Measurements from ENCODE around the gene FRMD4A.

GRCh38 chr10:14253079-14253478 lies 77.6 kb downstream of the FRMD4A start:
- no peak for TF ChIP-seq POLR2A (IDR thresholded peaks at IDR 0.05; ENCODE audit: low read depth, low read length)
- TF ChIP-seq CTCF (conservative IDR thresholded peaks at IDR 0.05; ENCODE audit: low read depth, low read length), result no peak
- no peak for TF ChIP-seq ELK1 (IDR thresholded peaks at IDR 0.05; ENCODE audit: borderline replicate concordance, low read depth, low read length)
- TF ChIP-seq CEBPB (IDR thresholded peaks at IDR 0.05; ENCODE audit: low read depth, low read length), result no peak
- TF ChIP-seq MAZ (IDR thresholded peaks at IDR 0.05; ENCODE audit: borderline replicate concordance, low read depth, low read length), result no peak
- TF ChIP-seq USF2 (IDR thresholded peaks at IDR 0.05; ENCODE audit: low read depth, low read length), result no peak
- no peak for TF ChIP-seq RAD21 (IDR thresholded peaks at IDR 0.05; ENCODE audit: low read length)
- TF ChIP-seq MXI1 (IDR thresholded peaks at IDR 0.05; ENCODE audit: borderline replicate concordance, low read depth, low read length), result no peak
- TF ChIP-seq MAFK (IDR thresholded peaks at IDR 0.05; ENCODE audit: low read depth, low read length), result no peak
- no peak for TF ChIP-seq RFX5 (IDR thresholded peaks at IDR 0.05; ENCODE audit: low read depth, low read length)
- TF ChIP-seq BHLHE40 (IDR thresholded peaks at IDR 0.05; ENCODE audit: low read depth, low read length), result no peak

Data from IMR-90 (cell line).